Activated T-cell treated with anti-CD3 and anti-CD28 coated beads, Interleukin-2, amount 50 U/mL, for 72 hours (primary cell): ENCODE results near the gene LRBA. TPM values are rescaled to one million over a fixed set of nuclear protein-coding genes. Genes with fewer than 3 reads are reported as not detected.
"Not testable (repeated sequence)": the region's sequence is repeated elsewhere in the genome, so short reads cannot be mapped to it uniquely, and the experiment has no call there.

ENCODE experiments used
- ATAC-seq, 2 donors: fragments of 150-1000 bp; cut with Tn5 transposase; replicated peaks in 1 of 2; 2 replicates each; pipeline ENCODE4 v1.10.0; 2021; ENCODE audit warnings: moderate library complexity in 2 of 2, mild to moderate bottlenecking in 1 of 2
- DNase-seq, 2 donors: peaks; one replicate each; pipeline ENCODE4 v3.0.0; 2021 to 2022; ENCODE audit warnings: mixed read lengths in 1 of 2
- H3K27ac Mint-ChIP-seq: one replicate; pipeline ENCODE4 v1.8.0; 2022; ENCODE audit warnings: mild to moderate bottlenecking, moderate library complexity, mixed read lengths
- H3K27me3 Mint-ChIP-seq: one replicate; pipeline ENCODE4 v1.8.0; 2022; ENCODE audit warnings: low read depth, mixed read lengths
- H3K36me3 Mint-ChIP-seq, 2 donors: one replicate each; pipeline ENCODE4 v1.8.0; 2022; ENCODE audit warnings: mixed read lengths in 2 of 2, mild to moderate bottlenecking in 1 of 2; ENCODE audit not compliant: insufficient read depth in 2 of 2
- H3K4me1 Mint-ChIP-seq: one replicate; pipeline ENCODE4 v1.8.0; 2022; ENCODE audit warnings: low read depth, mixed read lengths
- H3K4me3 Mint-ChIP-seq, 2 donors: one replicate each; pipeline ENCODE4 v1.8.0; 2022; ENCODE audit warnings: mild to moderate bottlenecking in 2 of 2, mixed read lengths in 2 of 2, moderate library complexity in 2 of 2
- H3K9me3 Mint-ChIP-seq, 2 donors: one replicate each; pipeline ENCODE4 v1.8.0; 2022; ENCODE audit warnings: mixed read lengths in 2 of 2
- total RNA-seq, 2 donors: library from RNA; stranded (reverse); gene quantifications; one replicate each; pipeline ENCODE4 v1.2.3, GENCODE V29; 2022

The LRBA gene
- total RNA-seq, 2 donors from 2014 or later: 46.3 to 56.6 TPM

GRCh38 chr4:150943126-150943525 is 72.0 kb downstream of the LRBA start:
- H3K36me3 Mint-ChIP-seq: no peaks in the 10 kb centered on the region
- ATAC-seq: no peak
- H3K27ac Mint-ChIP-seq: no peak overlapping the region
- peaks cover 64% of the 10 kb centered on the region for H3K4me1 Mint-ChIP-seq
- no peak overlapping the region for H3K4me3 Mint-ChIP-seq
- no peaks in the 10 kb centered on the region for H3K27me3 Mint-ChIP-seq
- H3K9me3 Mint-ChIP-seq: no peaks in the 10 kb centered on the region
- no peak for DNase-seq

DNA sequence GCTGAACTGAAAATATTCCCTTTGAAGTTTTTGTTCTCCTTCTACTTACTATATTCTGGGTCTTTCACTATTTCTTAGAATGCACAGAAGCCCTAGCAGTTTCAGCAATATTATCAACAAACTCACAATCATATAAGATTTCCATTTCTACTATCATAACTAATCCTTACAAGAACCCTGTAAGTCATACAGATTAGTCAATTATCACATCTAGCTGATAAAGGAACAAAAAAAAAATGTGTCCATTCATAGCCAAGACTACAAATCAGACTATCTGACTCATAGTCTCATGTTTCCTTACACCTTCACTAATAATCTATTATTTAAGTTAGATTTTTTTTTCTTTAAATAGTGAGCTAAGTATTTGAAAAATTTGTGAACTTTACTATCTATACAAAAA is 72.5 kb downstream of the LRBA start:
- DNase-seq (no peak), ATAC-seq (peak in 1 of 2 donors; percentile 6)
- no peaks in the 10 kb centered on the region for H3K9me3 Mint-ChIP-seq
- no peak overlapping the region for H3K4me3 Mint-ChIP-seq
- no peaks in the 10 kb centered on the region for H3K27me3 Mint-ChIP-seq
- H3K36me3 Mint-ChIP-seq: no peaks in the 10 kb centered on the region
- peak overlapping the region; percentile 60 for H3K27ac Mint-ChIP-seq
- peaks cover 60% of the 10 kb centered on the region for H3K4me1 Mint-ChIP-seq

GRCh38 chr4:150940123-150940522 is 75.0 kb downstream of the LRBA start:
- Mint-ChIP-seq H3K4me1 (peaks cover 51% of the 10 kb centered on the region), H3K36me3 (no peaks in the 10 kb centered on the region), H3K9me3 (no peaks in the 10 kb centered on the region), H3K27me3 (no peaks in the 10 kb centered on the region), H3K27ac (no peak overlapping the region), H3K4me3 (no peak overlapping the region)
- ATAC-seq (no peak), DNase-seq (no peak)

DNA sequence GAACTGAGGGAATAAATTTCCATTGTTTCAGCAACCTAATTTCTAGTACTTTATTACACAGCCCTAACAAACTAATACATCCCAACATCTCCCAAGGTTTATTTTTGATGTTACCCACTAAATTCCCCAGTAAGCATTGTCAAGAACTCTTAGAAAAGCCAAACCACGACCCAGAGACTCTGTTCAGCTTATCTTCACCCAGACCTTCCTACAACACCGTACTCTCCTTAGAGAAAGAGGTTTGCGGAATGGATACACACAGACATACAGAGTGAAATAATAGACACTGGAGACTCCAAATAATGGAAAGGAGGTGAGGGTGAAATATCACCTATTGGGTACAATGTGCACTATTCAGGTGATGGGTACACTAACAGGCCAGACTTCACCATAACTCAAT is 75.6 kb downstream of the LRBA start:
- ATAC-seq (no peak), DNase-seq (no peak)
- H3K27ac Mint-ChIP-seq: peak overlapping the region; percentile 5
- H3K36me3 Mint-ChIP-seq: no peaks in the 10 kb centered on the region
- H3K27me3 Mint-ChIP-seq: no peaks in the 10 kb centered on the region
- H3K4me3 Mint-ChIP-seq: no peak overlapping the region
- peaks cover 46% of the 10 kb centered on the region for H3K4me1 Mint-ChIP-seq
- no peaks in the 10 kb centered on the region for H3K9me3 Mint-ChIP-seq

DNA sequence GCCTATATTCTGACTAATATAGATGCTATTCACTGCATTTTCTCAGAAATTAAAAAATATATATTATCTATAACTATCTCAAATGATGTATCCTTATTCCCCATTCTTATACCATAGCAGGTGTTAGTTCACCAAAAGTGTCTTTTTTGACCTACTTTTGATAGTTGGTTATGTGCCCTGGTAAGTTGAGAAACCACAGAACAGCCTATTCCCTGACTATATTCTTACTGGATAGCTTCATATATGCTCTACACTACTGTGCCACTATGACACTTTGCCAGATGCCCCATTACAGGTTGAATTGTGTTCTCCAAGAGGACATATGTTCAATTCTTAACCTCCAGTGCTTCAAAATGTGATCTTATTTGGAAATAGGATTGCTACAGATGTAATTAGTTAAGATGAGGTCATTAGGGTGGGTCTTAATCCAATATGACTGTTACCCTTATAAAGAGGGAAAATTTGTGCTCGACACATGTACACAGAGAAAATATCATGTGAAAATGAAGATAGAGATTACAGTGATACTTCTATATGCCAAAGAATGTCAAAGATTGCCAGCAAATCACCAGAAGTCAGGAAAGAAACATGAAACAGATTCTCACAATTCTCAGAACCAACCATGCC is 76.1 kb downstream of the LRBA start:
- peaks cover 42% of the 10 kb centered on the region for H3K4me1 Mint-ChIP-seq
- no peak overlapping the region for H3K27ac Mint-ChIP-seq
- no peaks in the 10 kb centered on the region for H3K36me3 Mint-ChIP-seq
- H3K4me3 Mint-ChIP-seq: no peak overlapping the region
- ATAC-seq (no peak), DNase-seq (no peak)
- H3K9me3 Mint-ChIP-seq: no peaks in the 10 kb centered on the region
- H3K27me3 Mint-ChIP-seq: no peaks in the 10 kb centered on the region

DNA sequence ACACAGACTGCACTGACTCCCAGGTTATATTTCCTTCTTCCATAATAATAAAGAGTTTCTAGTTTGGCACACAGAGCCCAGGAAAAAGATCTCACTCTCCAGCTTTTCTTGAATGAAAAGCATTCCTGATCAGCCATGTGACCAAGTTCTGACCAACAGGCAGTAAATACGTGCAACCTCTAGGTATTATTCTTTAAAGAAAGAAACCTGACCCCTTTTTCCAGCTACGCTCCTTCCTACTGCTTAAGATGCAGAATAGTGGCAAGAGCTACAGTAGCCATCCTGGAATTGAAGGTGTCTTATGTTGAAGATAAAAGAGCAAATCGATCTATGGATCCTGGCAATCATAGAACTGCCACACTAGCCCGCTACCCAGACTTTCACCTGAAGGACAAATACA is 76.7 kb downstream of the LRBA start:
- DNase-seq: no peak
- Mint-ChIP-seq H3K4me3 (no peak overlapping the region), H3K4me1 (peaks cover 37% of the 10 kb centered on the region), H3K9me3 (no peaks in the 10 kb centered on the region), H3K27ac (no peak overlapping the region), H3K27me3 (no peaks in the 10 kb centered on the region), H3K36me3 (no peaks in the 10 kb centered on the region)
- ATAC-seq: no peak

DNA sequence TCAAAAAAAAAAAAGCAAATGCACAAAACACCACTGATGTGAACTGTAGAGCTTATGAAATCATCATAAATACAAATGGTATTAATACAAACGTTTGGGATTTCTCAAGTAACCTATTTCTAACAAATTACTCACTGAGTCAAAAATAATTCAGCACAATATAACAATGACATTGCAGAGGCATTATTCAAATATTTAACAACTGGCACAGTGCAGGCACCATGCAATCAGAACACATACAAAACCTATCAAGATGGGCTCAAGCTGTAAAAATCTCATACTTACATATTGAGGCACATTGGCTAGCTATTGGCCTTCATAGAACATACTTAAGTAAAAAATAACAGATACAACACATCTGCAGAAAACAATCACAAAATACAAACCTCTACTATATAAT is 81.1 kb downstream of the LRBA start:
- Mint-ChIP-seq H3K27ac (no peak overlapping the region), H3K9me3 (no peaks in the 10 kb centered on the region), H3K36me3 (peaks cover under 1 to 6% of the 10 kb centered on the region in 2 donors), H3K4me3 (no peak overlapping the region), H3K27me3 (no peaks in the 10 kb centered on the region), H3K4me1 (peaks cover 6% of the 10 kb centered on the region)
- DNase-seq: no peak
- ATAC-seq: no peak

DNA sequence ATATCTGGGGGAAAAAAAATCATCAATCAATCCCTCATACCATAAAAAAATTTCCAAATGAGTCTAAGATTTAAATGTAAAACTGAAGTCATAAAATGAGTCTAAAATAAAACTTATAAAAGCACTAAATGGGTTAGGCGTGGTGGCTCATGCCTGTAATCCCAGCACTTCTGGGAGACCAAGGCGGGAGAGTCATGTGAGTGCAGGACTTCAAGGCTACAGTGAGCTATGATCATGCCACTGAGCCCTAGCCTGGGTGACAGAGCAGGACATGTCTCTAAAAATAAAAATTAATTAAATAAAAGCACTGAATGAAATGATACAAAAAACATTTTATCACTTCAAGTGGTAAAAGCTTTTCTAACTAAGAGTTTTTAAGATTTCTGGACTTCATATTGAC is 83.3 kb downstream of the LRBA start:
- H3K27me3 Mint-ChIP-seq: no peaks in the 10 kb centered on the region
- no peaks in the 10 kb centered on the region for H3K9me3 Mint-ChIP-seq
- no peaks in the 10 kb centered on the region for H3K4me1 Mint-ChIP-seq
- H3K4me3 Mint-ChIP-seq: no peak overlapping the region
- H3K36me3 Mint-ChIP-seq: peaks cover 4 to 12% of the 10 kb centered on the region in 2 donors
- ATAC-seq: no peak
- H3K27ac Mint-ChIP-seq: no peak overlapping the region
- no peak for DNase-seq

GRCh38 chr4:150931005-150931404 is 84.1 kb downstream of the LRBA start:
- Mint-ChIP-seq H3K4me1 (no peaks in the 10 kb centered on the region), H3K4me3 (no peak overlapping the region), H3K27me3 (no peaks in the 10 kb centered on the region), H3K27ac (no peak overlapping the region), H3K9me3 (no peaks in the 10 kb centered on the region), H3K36me3 (peaks cover 4 to 12% of the 10 kb centered on the region in 2 donors)
- ATAC-seq: no peak
- DNase-seq: no peak

DNA sequence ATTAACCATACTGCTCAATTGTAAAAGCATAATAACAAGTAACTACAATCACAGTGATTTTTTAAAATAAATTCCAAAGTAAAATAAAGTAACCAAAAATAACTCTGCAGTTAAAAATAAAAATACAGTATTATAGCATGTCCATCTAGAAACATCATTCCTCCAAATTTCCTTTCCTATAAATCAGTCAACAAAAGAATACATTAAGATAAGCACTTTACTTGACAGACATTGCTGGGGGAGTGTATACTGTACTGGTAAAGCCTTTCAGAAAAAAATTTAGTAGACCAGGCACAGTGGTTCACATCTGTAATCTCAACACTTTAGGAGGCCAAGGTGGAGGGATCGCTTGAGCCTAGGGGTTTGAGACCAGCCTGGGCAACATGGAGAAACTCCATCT is 91.1 kb downstream of the LRBA start:
- no peak overlapping the region for H3K27ac Mint-ChIP-seq
- ATAC-seq (no peak), DNase-seq (no peak)
- H3K36me3 Mint-ChIP-seq: peaks cover 3 to 17% of the 10 kb centered on the region in 2 donors
- H3K9me3 Mint-ChIP-seq: no peaks in the 10 kb centered on the region
- no peak overlapping the region for H3K4me3 Mint-ChIP-seq
- no peaks in the 10 kb centered on the region for H3K27me3 Mint-ChIP-seq
- H3K4me1 Mint-ChIP-seq: peaks cover 12% of the 10 kb centered on the region

DNA sequence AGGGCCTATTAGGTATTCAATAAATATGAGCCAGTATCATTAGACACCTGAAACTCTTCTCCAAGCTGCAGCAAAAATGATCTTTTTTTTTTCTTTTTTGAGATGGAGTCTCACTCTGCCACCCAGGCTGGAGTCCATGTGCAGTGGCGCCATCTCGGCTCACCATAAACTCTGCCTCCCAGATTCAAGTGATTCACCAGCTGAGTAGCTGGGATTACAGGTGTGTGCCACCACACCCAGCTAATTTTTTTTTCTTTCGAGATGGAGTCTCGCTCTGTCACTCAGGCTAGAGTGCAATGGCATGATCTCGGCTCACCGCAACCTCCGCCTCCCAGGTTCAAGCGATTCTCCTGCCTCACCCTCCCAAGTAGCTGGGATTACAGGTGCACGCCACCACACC is 93.6 kb downstream of the LRBA start:
- H3K27me3 Mint-ChIP-seq, H3K9me3 Mint-ChIP-seq: not testable (repeated sequence)

GRCh38 chr4:150918562-150918961 is 96.5 kb downstream of the LRBA start:
- H3K36me3 Mint-ChIP-seq: peaks cover 6 to 27% of the 10 kb centered on the region in 2 donors

More for the DNA sequence above, 93.6 kb downstream of the LRBA start:
- H3K36me3 Mint-ChIP-seq: peaks cover 0 to 15% of the 10 kb centered on the region in 2 donors
- not testable (repeated sequence) for H3K27ac Mint-ChIP-seq, ATAC-seq, DNase-seq, H3K4me3 Mint-ChIP-seq
- peaks cover 12% of the 10 kb centered on the region for H3K4me1 Mint-ChIP-seq

DNA sequence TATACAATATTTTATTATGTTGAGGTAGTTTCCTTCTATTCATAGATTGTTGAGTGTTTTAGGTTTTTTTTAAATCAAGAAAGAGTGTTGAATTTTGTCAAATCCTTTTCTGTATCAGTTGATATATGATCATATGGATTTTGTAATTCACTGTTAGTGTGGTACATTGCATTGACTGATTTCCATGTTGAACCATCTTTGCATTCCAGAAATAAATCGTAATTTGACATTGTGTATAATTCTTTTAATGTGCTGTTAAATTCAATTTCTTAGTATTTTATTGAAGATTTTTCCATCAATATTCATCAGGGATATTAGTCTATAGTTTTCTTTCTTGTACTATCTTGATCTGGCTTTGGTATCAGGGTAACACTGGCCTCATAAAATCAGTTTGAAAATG is 103.8 kb downstream of the LRBA start:
- DNase-seq (no peak), ATAC-seq (no peak)
- Mint-ChIP-seq H3K4me1 (peaks cover 12% of the 10 kb centered on the region), H3K36me3 (peaks cover 24 to 61% of the 10 kb centered on the region in 2 donors), H3K9me3 (peaks cover 6 to 8% of the 10 kb centered on the region in 2 donors), H3K4me3 (no peak overlapping the region), H3K27me3 (no peaks in the 10 kb centered on the region), H3K27ac (no peak overlapping the region)

More at GRCh38 chr4:150918562-150918961, 96.5 kb downstream of the LRBA start:
- not testable (repeated sequence) for H3K4me3 Mint-ChIP-seq, DNase-seq, H3K27me3 Mint-ChIP-seq, H3K9me3 Mint-ChIP-seq, ATAC-seq, H3K27ac Mint-ChIP-seq
- H3K4me1 Mint-ChIP-seq: peaks cover 12% of the 10 kb centered on the region

DNA sequence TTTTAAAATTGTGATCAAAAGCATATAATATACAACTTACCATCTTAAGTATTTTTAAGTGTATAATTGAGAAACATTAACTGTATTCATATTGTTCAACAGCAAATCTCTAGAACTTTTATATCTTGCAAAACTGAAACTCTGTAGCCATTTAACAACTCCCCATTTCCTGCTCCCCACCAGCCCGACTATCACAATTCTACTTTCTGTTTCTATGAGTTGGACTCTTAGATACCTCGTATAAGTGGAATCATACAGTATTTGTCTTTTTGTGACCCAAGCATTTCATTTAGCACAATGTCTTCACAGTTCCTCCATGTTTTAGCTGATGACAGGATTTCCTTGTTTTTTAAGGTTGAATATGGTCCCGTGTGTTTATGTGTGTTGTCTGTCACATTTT is 106.0 kb downstream of the LRBA start:
- H3K27me3 Mint-ChIP-seq: no peaks in the 10 kb centered on the region
- peaks cover 23 to 53% of the 10 kb centered on the region in 2 donors for H3K36me3 Mint-ChIP-seq
- no peak for DNase-seq
- peaks cover 15% of the 10 kb centered on the region for H3K4me1 Mint-ChIP-seq
- no peak for ATAC-seq
- no peak overlapping the region for H3K27ac Mint-ChIP-seq
- H3K4me3 Mint-ChIP-seq: peak overlapping the region in 1 of 2 donors; percentile 55
- peaks cover 6 to 8% of the 10 kb centered on the region in 2 donors for H3K9me3 Mint-ChIP-seq
